K562 (cell line): Measurements from ENCODE around the gene KCNB1.

Experiments used
- ASH1L ChIP-seq: fragments of 450-650 bp; IDR thresholded peaks from 2 replicates; pipeline ENCODE4 v1.6.1; 2018; ENCODE audit warnings: borderline replicate concordance, mild to moderate bottlenecking, low read depth; ENCODE audit not compliant: partially characterized antibody
- E2F4 ChIP-seq: sonication (generic); formaldehyde crosslinking; IDR thresholded peaks from 2 replicates; pipeline ENCODE4 v1.8.0; 2022; ENCODE audit warnings: mild to moderate bottlenecking, low read depth, missing genetic modification reagents
- E2F6 ChIP-seq, 2 experiments: IDR thresholded peaks; 2 replicates each; pipeline ENCODE4 v1.6.1; 2011; ENCODE audit warnings: borderline replicate concordance in 1 of 2, control low read depth in 1 of 2, low read depth in 1 of 2, low read length in 1 of 2, mild to moderate bottlenecking in 1 of 2, mixed read lengths in 1 of 2, moderate library complexity in 1 of 2; ENCODE audit not compliant: insufficient read depth in 1 of 2, insufficient read length in 1 of 2, poor library complexity in 1 of 2, severe bottlenecking in 1 of 2; ENCODE audit errors: extremely low read depth in 1 of 2
- HDGF ChIP-seq: fragments of 450-650 bp; IDR thresholded peaks from 2 replicates; pipeline ENCODE4 v1.6.1; 2016
- NFXL1 ChIP-seq: fragments of 450-650 bp; formaldehyde crosslinking; IDR thresholded peaks from 2 replicates; pipeline ENCODE4 v1.4.0; 2021; ENCODE audit warnings: mild to moderate bottlenecking
- SIN3B ChIP-seq: fragments of 450-650 bp; IDR thresholded peaks from 2 replicates; pipeline ENCODE4 v1.6.1; 2017; ENCODE audit warnings: low read depth, mild to moderate bottlenecking, moderate library complexity

GRCh38 chr20:49469060-49469459 lies 13.4 kb downstream of the KCNB1 start:
- TF ChIP-seq SIN3B (no peak), HDGF (no peak), E2F6 (IDR thresholded peaks at IDR 0.05; ENCODE audit: borderline replicate concordance in 1 of 2, extremely low read depth in 1 of 2, insufficient read depth in 1 of 2, insufficient read length in 1 of 2, low read depth in 1 of 2, low read length in 1 of 2, poor library complexity in 1 of 2, severe bottlenecking in 1 of 2) (no peak), NFXL1 (no peak), E2F4 (CRISPR knock-in tag) (no peak), ASH1L (no peak)
